ENCODE measurements around the gene MARCHF9.
A peak's percentile ranks its signal among the peaks of the same experiment; 100 is the strongest.

Gene MARCHF9

GRCh38 chr12:57753756-57754337, 1.1 kb upstream of the MARCHF9 start:
- no peak for DNase-seq (ENCODE audit: low read depth in 2 of 2)

- DNase-seq (ENCODE audit: low read depth in 2 of 2): no peak
These were observed 221 bp downstream of the MARCHF9 start for GRCh38 chr12:57755194-57755453.

- DNase-seq (ENCODE audit: low read depth in 2 of 2): no peak
These were observed 810 bp downstream of the MARCHF9 start for GRCh38 chr12:57755454-57756372.

GRCh38 chr12:57756406-57757341, 1.8 kb downstream of the MARCHF9 start:
- peak in 1 of 2 donors; percentile 42 for DNase-seq (ENCODE audit: low read depth in 2 of 2)

GRCh38 chr12:57757771-57758170, 2.9 kb downstream of the MARCHF9 start:
- no peak for DNase-seq (ENCODE audit: low read depth in 2 of 2)

- no peak for DNase-seq (ENCODE audit: low read depth in 2 of 2)
These were observed 3.9 kb downstream of the MARCHF9 start for GRCh38 chr12:57758552-57759359.

GRCh38 chr12:57759360-57759980, 4.6 kb downstream of the MARCHF9 start:
- DNase-seq (ENCODE audit: low read depth in 2 of 2): no peak

GRCh38 chr12:57760347-57760982, 5.6 kb downstream of the MARCHF9 start:
- no peak for DNase-seq (ENCODE audit: low read depth in 2 of 2)

GRCh38 chr12:57761391-57761998, 6.6 kb downstream of the MARCHF9 start:
- no peak for DNase-seq (ENCODE audit: low read depth in 2 of 2)

GRCh38 chr12:57762463-57762862, 7.6 kb downstream of the MARCHF9 start:
- DNase-seq (ENCODE audit: low read depth in 2 of 2): no peak

GRCh38 chr12:57763881-57764661, 9.2 kb downstream of the MARCHF9 start:
- DNase-seq (ENCODE audit: low read depth in 2 of 2): no peak

GRCh38 chr12:57764662-57765002, 9.7 kb downstream of the MARCHF9 start:
- no peak for DNase-seq (ENCODE audit: low read depth in 2 of 2)

- peak in 1 of 2 donors; percentile 35 for DNase-seq (ENCODE audit: low read depth in 2 of 2)
These were observed 10.2 kb downstream of the MARCHF9 start for GRCh38 chr12:57765003-57765697.

- DNase-seq (ENCODE audit: low read depth in 2 of 2): no peak
These were observed 11.0 kb downstream of the MARCHF9 start for GRCh38 chr12:57765698-57766463.

- no peak for DNase-seq (ENCODE audit: low read depth in 2 of 2)
These were observed 11.8 kb downstream of the MARCHF9 start, which contains the start of gene CYP27B1 for GRCh38 chr12:57766464-57767304. Gene CYP27B1 (minus strand): TSS chr12:57767078. CDS start chr12:57767041, 37 bp downstream.

- DNase-seq (ENCODE audit: low read depth in 2 of 2): no peak
These were observed 12.4 kb downstream of the MARCHF9 start for GRCh38 chr12:57767305-57767698.

GRCh38 chr12:57767876-57768275, 13.0 kb downstream of the MARCHF9 start:
- DNase-seq (ENCODE audit: low read depth in 2 of 2): no peak
